Duodenal mucosa (tissue), 2 donors: ENCODE results near the gene PIPOX.
"Not testable (repeated sequence)": the region's sequence is repeated elsewhere in the genome, so short reads cannot be mapped to it uniquely, and the experiment has no call there.

Source experiments
- H3K27ac ChIP-seq: one replicate; pipeline ENCODE4 v1.7.0; 2013; ENCODE audit warnings: low read depth, low read length
- H3K27me3 ChIP-seq, 2 donors: one replicate each; pipeline ENCODE4 v1.7.0; 2013; ENCODE audit warnings: low read length in 2 of 2, control low read depth in 1 of 2; ENCODE audit not compliant: insufficient read depth in 2 of 2, control insufficient read depth in 1 of 2
- H3K36me3 ChIP-seq, 2 donors: one replicate each; pipeline ENCODE4 v1.7.0; 2013; ENCODE audit warnings: low read length in 2 of 2, control low read depth in 1 of 2; ENCODE audit not compliant: insufficient read depth in 2 of 2, control insufficient read depth in 1 of 2
- H3K4me1 ChIP-seq, 2 donors: one replicate each; pipeline ENCODE4 v1.7.0; 2013; ENCODE audit warnings: low read length in 2 of 2, control low read depth in 1 of 2; ENCODE audit not compliant: insufficient read depth in 2 of 2, control insufficient read depth in 1 of 2
- H3K4me3 ChIP-seq, 2 donors: one replicate each; pipeline ENCODE4 v1.7.0; 2013; ENCODE audit warnings: low read length in 2 of 2, low read depth in 1 of 2
- H3K9ac ChIP-seq, 2 donors: one replicate each; pipeline ENCODE4 v1.7.0; 2013; ENCODE audit warnings: low read length in 2 of 2, low read depth in 1 of 2
- H3K9me3 ChIP-seq, 2 donors: one replicate each; pipeline ENCODE4 v1.7.0; 2013; ENCODE audit warnings: low read length in 2 of 2, control low read depth in 1 of 2; ENCODE audit not compliant: control insufficient read depth in 1 of 2

Gene PIPOX

GRCh38 chr17:29080965-29081364 is 38.0 kb downstream of the PIPOX start:
- Histone ChIP-seq H3K27ac (no peak overlapping the region), H3K36me3 (peaks cover 38 to 72% of the 10 kb centered on the region in 2 donors), H3K27me3 (no peaks in the 10 kb centered on the region), H3K9ac (no peak overlapping the region), H3K9me3 (no peaks in the 10 kb centered on the region), H3K4me1 (no peaks in the 10 kb centered on the region), H3K4me3 (no peak overlapping the region)

GRCh38 chr17:29084541-29085146 is 41.7 kb downstream of the PIPOX start:
- Histone ChIP-seq H3K36me3 (peaks cover 47 to 85% of the 10 kb centered on the region in 2 donors), H3K4me1 (no peaks in the 10 kb centered on the region), H3K9ac (no peak overlapping the region), H3K9me3 (no peaks in the 10 kb centered on the region), H3K27me3 (no peaks in the 10 kb centered on the region), H3K27ac (no peak overlapping the region), H3K4me3 (no peak overlapping the region)

GRCh38 chr17:29085223-29085622 is 42.3 kb downstream of the PIPOX start:
- Histone ChIP-seq H3K4me3 (no peak overlapping the region), H3K36me3 (peaks cover 49 to 85% of the 10 kb centered on the region in 2 donors), H3K9ac (no peak overlapping the region), H3K27ac (no peak overlapping the region), H3K4me1 (no peaks in the 10 kb centered on the region), H3K9me3 (no peaks in the 10 kb centered on the region), H3K27me3 (no peaks in the 10 kb centered on the region)

- H3K9ac ChIP-seq: no peak overlapping the region
- H3K4me3 ChIP-seq: no peak overlapping the region
- no peaks in the 10 kb centered on the region for H3K27me3 ChIP-seq
- H3K36me3 ChIP-seq: peaks cover 56 to 88% of the 10 kb centered on the region in 2 donors
- H3K4me1 ChIP-seq: no peaks in the 10 kb centered on the region
- H3K27ac ChIP-seq: no peak overlapping the region
- no peaks in the 10 kb centered on the region for H3K9me3 ChIP-seq
Measured at GRCh38 chr17:29086628-29087332, 43.8 kb downstream of the PIPOX start.

- H3K4me1 ChIP-seq, H3K4me3 ChIP-seq, H3K9me3 ChIP-seq, H3K27me3 ChIP-seq, H3K27ac ChIP-seq, H3K9ac ChIP-seq: not testable (repeated sequence)
- H3K36me3 ChIP-seq: peaks cover 66 to 91% of the 10 kb centered on the region in 2 donors
Measured at GRCh38 chr17:29088782-29089181, 45.8 kb downstream of the PIPOX start.

DNA sequence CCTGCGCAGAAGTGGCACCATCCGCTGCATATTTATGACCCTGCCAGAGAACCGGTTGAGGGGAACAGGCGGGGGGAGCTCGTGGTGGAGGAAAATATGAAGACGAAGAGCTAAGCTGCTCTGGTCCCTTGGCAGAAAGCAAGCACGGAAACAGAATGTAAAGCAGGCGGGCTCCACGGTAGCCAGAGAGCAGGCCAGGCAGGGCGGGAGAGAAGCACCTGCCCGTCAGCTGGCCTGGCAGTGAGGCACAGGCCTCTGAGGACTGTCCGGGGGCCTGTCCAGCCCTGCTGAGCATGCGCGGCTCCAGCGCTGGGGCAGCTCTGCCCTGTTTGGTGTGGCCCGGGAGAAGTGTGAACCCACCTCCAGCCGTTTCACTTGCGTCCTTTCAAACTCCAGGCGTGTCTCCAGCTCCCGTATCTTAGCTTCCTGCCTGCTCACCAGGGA is 46.7 kb downstream of the PIPOX start:
- peaks cover 74 to 92% of the 10 kb centered on the region in 2 donors for H3K36me3 ChIP-seq
- no peak overlapping the region for H3K9ac ChIP-seq
- H3K27ac ChIP-seq: no peak overlapping the region
- H3K4me3 ChIP-seq: no peak overlapping the region
- H3K27me3 ChIP-seq: no peaks in the 10 kb centered on the region
- no peaks in the 10 kb centered on the region for H3K4me1 ChIP-seq
- H3K9me3 ChIP-seq: no peaks in the 10 kb centered on the region

- H3K9ac ChIP-seq: no peak overlapping the region
- no peak overlapping the region for H3K4me3 ChIP-seq
- peaks cover 74 to 92% of the 10 kb centered on the region in 2 donors for H3K36me3 ChIP-seq
- no peaks in the 10 kb centered on the region for H3K4me1 ChIP-seq
- H3K9me3 ChIP-seq: no peaks in the 10 kb centered on the region
- H3K27me3 ChIP-seq: no peaks in the 10 kb centered on the region
- H3K27ac ChIP-seq: no peak overlapping the region
Measured at GRCh38 chr17:29090108-29090507, 47.2 kb downstream of the PIPOX start.

DNA sequence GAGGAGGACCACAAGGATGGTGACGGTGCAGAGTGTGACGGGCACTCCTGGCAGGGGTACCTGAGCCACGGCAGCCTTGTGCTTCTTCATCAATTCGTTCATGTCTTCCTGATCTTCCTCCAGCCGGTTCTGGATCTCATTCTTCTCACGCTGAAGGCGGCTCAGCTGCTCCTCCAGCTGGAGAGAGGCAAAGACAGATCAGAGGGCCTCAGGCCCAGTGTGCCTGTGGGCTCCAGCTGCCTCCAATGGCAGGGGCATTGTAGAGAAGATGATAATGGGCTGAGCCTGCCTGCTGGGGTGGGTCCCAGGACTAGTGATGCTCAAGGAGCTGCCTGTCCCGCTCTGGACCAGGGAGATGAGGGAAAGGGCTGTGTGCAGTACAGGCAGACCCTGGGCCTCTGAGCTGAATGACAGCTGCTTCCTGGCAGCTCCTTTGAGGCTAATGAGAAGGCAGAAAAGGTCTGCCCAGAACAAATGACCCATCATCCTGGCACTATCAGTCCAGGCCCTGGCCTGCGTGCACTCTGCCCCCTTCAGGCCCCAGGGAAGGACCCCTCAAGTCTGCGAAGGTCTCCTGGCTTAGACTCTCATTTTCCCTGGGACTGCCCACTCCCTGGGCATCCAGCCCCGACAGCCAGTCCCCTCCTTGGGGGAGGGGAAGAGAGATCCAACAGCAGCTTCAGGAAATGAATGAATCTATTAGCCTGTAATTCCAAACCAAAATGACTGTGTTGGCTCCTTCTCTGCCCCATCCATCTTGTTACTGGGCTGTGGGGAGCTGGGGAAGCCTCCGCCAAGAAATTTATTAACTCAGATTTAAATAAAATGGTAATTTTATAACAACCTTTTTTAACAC is 48.0 kb downstream of the PIPOX start:
- Histone ChIP-seq H3K27ac (no peak overlapping the region), H3K4me1 (no peaks in the 10 kb centered on the region), H3K9ac (no peak overlapping the region), H3K4me3 (no peak overlapping the region), H3K36me3 (peaks cover 71 to 91% of the 10 kb centered on the region in 2 donors), H3K27me3 (no peaks in the 10 kb centered on the region), H3K9me3 (no peaks in the 10 kb centered on the region)

- Histone ChIP-seq H3K36me3 (peaks cover 68 to 91% of the 10 kb centered on the region in 2 donors), H3K9me3 (no peaks in the 10 kb centered on the region), H3K27ac (no peak overlapping the region), H3K4me3 (no peak overlapping the region), H3K27me3 (no peaks in the 10 kb centered on the region), H3K4me1 (no peaks in the 10 kb centered on the region), H3K9ac (no peak overlapping the region)
Measured at GRCh38 chr17:29091606-29092289, 48.8 kb downstream of the PIPOX start.
